ENCODE results near the gene UBE2E2.

The UBE2E2 gene

DNA sequence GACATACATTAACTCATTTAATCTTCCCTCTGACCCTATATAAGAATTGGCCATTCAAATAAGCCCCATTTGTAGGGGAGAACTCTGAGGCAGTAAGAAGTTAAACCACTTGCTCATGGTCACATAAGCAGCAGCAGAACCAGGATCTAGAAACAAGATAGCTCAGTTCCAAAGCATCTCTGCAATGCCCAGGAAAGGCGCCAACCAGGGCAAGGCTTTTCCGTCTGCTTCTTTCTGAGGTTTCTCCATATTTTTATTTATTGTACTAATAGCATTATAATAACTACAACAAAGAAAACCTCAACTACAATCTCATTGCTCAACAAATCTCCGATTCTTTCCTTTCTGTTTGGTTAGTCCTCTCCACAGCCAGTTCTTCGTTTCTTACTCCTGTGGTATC lies 4.3 kb upstream of the UBE2E2 start:
- no peak for DNase-seq

DNA sequence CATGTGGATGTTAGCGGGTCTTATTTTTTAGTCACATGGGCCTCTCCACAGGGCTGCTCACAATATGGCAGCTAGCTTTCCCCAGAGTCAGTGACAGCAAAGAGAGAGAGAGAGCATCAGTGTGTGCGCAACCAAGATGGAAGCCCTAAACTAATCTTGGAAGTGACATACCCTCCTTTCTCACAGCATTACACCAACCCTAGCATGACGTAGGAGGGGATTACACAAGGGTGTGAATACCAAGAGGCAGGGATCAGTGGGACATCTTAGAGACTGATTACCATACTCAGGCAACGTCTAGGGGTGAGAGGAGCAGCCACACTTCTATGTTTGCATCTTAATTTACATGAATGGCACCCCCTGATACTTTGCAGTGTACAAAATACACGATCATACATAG lies 3.5 kb upstream of the UBE2E2 start:
- no peak for DNase-seq

DNA sequence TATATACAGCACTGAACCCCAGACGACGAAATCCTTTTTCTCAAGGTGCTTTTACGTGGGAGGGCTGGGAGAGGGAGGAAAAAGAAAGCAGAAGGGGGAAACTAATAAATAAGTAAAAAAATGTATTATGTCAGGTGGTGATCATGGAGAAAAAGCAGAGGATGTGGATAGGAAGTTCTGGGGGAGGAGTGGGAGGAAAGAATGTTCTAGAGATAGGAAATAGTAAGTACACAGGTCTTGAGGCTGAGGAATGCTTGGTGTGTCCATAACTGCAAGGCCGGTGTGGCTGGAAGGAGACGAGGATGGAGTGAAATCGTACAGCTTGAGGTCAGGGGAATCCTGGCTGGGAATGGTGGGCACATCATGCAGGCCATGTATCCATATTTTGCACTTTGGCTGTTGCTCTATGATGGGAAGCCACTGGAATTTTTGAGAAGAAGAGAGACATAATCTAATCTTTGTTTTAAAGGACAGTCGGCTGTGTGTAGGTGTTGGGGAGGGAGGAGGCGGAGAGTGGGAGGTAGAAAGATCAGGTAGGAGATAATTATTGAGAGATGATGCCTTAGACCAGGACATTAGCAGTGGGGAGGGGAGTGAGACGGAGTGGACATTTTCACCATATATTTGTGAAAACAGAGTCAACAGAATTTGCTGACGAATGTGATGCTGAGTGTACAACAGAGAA lies 1.8 kb upstream of the UBE2E2 start:
- DNase-seq: no peak

DNA sequence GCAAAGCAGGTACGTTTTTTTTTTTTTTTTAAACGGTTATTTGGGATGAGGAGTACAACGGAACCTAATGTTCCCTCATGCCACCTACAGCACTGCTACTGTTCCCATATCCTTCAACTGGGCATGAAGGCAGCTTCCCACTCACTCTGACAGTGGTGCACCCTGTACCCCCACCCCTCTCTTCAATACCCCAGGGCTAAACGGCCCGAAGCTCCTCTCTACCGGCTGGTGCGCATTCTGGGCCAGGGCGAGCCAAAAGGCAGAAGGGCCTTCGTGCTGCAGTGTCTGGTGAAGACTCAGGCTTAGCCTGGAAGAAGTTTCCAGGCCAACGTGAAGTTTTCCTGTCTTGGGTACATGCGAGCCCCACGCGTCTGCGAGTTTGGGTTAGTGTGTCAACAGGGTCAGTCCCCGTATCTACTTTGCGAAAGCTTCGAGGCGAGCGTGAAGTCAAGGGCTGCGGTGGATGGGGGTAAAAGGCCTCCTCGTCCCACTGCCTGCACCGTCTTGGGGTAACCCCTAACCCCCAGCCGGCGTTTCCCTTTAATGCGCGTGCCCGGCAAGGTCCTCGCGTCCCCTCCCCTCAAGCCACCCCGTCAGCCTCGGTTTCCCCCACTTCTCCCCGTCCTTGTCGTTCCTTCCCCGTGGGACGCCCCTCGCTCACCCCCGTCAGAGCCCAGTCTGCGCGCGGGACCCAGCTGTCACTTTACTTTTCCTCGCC lies 765 bp upstream of the UBE2E2 start:
- peak; percentile 21 for DNase-seq

DNA sequence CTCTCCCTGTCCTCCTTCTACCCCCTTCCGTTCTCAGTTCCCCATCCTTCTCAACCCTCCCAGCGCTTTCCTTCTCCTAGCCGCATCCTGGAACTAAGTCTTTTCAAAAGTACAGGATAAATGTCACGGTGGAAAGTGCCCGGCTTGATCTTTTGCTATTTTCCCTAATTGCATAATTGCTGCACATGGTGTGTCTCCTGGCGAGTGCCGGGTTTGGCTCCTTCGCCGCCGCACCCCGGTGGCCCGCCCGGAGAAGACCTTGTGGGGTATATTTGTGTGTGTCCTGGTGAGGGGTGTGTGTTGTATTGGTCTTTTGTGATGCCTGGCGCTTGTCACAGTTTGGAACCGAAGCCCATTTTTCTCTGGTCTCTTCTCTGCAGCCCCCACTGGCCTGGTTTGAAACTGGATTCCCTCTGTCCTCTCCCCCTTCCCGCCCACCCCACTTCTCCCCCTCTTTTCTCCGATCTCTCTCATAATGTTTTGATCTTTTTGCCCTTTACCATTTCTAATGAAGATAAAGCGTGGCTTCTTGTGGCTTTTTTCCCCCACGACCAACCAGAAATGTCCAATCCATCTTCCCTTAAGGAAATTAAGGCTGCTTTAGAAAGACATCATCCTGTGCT lies 692 bp downstream of the UBE2E2 start:
- DNase-seq: no peak

DNA sequence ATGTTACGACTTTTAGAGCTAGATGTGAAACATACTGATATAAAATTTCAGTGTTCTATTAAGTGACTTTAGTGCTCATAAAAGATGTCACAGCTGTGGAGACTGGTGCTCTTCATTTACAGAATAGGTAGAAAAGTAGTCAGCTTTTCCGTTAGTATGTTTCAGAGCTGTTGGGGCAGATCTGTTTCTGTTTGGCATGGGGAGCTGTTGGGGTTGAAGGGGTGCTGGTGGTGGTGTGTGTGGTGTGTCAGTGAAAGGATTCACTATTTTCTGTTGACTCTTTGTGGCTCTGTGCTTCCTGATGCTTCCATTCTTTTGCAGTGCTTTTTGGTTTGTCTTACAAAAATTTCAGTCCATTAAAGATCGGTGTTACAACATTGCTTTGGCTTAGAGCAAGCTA lies 3.2 kb downstream of the UBE2E2 start:
- DNase-seq: no peak

DNA sequence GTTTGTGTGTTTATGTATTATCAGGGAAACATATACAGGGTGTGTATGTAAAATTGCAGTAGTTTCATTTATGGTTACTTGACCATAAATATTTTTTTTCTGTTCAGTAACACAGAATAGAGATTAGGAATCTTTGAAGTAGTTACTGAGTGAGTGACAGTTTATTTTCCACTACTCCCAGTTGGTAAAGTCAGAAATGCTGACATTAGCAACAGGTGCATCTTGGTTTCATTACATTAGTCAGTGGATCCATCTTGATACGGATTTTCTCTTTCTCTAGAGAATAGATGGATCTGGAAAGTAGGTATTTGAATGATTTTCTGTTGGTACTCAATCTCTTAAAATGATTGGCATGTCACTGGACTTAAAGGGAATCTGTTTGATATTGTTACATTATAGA lies 6.0 kb downstream of the UBE2E2 start:
- DNase-seq: no peak

DNA sequence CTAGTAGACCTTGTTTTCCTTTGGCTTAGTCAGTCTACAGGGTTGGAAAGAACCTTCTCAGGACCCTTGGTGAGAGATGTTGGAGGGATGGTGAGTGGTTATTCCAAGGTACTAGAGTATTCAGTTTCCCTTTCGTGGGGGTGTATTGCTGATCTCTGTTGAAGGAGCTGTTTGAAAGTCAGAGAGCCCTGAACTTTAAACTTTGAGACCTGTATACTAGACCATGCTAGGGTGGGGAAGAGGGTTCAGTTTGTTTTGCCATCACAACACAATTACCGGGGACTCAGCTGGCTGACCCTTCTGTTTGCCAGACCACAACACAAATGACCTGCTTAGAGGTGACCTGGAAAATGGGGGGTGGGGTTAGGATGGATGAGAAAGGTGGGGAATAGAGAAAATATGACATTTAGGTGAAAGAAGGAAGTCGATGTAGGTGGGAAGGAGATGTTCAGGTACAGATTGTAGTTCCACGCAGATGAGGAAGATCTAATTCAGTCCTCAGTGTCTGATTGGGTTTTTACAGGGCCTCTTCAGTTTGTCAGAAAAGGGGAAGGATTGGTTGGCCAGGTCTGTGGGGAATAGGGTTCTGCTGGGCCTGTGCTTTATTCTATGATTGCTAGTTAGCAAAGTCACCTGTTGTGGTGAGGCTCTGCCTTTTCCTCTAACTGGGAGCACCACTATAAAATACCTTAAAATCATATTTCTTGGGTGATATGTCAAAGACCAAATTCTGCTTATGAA lies 6.8 kb downstream of the UBE2E2 start:
- DNase-seq: no peak

DNA sequence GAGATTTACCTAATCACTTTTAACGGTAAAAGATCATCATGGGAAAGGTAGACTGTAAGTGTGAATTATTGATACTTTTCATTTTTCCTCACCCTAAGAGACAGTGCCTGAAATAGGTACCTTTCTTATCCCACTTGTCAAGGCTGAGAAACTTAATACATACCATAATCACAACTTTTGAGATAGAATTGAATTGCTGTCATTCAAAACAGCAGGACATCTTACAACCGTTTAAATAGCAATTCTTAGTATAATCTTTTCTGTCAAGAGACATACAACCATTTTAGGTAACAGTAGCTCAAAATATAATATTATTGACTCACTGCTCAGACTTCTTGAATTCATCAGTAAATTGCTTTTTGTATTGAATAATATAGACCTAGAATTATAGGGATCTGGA lies 10.7 kb downstream of the UBE2E2 start:
- DNase-seq: no peak

DNA sequence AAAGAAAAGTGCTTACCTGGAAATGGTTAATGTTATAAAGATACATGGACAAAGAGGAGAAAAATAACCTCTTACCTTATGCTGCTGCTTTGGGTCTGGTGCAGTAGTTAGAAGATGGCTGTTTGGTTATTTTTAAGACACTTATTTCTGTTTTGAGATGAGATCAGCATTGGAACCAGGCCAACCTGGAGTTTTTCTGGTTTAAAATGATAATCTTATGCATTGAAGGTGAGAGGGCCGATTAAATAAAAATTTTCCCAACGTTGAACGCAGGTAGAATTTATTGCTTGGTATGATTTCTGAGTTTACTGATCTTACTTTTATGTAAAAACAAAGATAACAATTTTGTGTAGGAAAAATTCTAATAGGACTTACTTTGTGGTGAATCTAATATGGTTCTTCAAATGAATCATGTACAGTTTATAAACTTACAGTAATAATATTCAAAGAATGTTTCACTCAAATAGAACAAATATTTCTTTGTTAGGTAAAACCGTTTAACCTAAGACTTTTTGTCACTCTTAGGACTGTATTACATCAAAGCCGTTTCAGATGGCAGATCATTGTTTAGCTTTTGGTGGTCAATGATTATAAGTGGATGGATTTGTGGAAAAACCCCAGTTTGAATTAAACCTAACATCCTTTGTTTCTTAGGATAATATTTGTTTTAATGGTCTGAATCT lies 14.9 kb downstream of the UBE2E2 start:
- DNase-seq: no peak

DNA sequence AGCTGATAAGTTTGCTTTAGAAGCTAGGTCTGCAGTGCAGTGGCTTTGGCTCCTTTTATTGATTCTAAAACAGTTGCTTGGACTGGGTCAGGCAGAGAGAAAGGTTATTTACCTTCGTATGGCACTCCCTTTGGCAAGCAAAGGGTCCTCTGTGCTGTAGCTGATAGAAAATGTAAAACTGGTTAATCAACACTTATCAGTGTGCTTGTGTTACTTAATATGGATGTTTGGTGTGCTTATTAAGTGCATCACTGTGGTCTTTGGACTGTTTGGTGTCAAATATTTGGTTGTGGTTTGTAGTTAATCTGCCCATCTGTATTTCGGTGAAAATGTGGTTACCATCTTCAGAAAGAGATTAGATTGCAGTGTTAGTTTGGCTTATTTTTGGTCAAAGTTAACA lies 16.0 kb downstream of the UBE2E2 start:
- peak; percentile 26 for DNase-seq

DNA sequence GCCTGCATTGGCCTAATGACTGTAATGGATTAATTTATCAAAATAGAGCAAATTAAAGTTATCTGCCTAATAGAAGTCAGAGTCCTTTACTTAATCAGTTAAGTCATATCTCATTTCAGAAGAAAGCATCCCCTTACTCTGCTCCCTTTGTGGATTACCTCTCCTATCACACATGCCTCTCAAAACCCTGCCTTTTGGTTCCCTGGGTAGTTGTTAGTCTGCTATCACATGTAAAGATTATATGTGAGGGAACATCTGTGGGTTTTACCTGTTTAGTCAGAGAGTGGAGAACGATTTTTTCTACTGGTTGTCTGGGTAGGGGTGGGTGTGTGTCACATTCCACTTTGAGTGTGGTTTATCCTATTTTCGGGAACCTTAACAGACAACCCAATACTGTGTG lies 16.4 kb downstream of the UBE2E2 start:
- no peak for DNase-seq

DNA sequence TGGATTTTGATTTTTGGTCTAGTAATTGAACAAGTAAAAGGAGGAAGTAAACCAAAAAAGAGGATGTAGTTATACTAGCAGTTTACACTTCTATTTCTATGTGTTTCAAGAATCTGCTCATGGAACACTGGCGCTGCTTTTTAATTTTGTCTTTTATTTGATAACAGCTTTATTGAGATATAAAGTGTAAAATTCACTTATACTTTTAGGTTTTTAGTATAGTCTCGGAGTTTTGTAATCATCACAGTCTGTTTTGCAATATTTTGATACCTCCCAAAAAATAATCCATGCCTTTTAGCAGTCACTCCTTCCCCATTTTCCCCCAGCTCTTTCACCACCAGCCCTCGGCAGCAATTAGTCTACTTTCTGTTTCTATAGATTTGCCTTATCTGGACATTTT lies 18.0 kb downstream of the UBE2E2 start:
- no peak for DNase-seq

DNA sequence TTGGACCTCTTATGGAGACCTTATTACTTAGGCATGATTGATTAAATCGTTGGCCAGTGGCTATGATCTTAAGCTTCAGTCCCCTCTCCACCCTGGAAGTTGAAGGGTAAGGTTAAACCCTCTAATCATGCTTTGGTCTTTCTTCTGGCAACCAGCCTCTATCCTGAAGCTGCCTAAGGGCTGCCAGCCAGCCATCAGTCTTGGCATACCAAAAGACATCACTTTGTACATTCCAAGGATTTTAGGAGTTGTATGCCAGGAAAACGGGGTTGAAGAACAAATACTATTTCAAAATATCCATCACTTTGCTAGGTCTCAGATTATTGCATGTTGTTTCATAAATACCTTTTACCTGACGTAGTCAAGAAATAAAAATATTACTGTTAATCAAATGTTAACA lies 28.9 kb downstream of the UBE2E2 start:
- DNase-seq: no peak

DNA sequence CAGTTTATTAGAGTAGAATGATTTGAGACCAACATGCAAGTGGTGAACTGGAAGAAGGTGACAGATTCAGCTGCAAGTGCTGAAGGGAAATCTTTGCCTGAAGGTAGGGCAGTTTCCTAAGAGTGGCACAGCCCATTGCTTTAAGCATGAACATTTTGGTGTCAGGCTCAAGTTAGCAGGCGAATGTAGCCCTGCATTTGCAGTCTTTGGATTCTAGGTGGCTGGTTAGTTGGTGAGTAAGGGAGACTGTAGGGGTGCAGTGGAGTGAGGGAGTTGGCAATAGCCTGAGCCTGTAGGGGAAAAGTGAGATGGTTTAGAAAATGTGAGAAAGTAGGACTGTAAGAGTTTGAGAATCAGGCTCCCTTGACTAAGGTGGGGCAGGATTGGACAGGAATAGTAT lies 29.7 kb downstream of the UBE2E2 start:
- no peak for DNase-seq

DNA sequence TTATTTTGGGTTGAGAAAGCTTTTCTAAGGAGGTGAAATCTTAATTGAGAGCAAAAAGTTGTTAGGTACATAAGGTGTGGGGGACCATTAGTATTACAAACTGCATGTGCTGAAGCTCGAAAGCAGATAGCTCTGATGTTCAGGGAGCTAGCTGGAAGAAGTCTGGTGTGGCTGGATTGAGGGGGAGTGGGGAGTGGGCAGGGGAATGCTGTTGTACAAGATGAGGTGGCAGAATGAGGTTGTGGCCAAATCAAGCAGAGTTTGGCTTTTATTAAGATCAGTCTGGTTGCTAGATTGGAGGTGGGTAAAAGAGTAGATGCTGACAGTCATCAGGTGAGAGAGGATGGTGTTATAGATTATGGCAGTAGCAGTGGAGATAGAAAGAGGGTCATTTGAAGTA lies 32.1 kb downstream of the UBE2E2 start:
- DNase-seq: no peak

DNA sequence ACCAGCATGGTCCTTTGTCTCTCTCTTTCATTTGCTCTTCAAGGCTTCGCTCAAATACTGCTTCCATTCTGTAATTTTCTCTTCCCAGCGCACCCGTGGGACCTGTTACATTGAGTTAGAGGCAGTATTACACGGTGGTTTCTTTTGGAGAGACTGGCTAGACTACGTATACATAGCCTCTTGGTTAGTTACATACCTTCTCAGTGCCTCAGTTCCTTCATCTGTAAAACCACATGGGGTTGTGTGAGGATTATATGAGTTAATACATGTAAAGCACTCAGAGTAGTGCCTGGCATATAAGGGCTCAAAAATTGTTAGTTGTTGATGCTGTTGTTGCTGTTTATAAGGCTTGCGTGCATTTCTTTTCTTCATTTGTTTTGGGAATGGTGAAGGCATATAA lies 33.8 kb downstream of the UBE2E2 start:
- DNase-seq: no peak

DNA sequence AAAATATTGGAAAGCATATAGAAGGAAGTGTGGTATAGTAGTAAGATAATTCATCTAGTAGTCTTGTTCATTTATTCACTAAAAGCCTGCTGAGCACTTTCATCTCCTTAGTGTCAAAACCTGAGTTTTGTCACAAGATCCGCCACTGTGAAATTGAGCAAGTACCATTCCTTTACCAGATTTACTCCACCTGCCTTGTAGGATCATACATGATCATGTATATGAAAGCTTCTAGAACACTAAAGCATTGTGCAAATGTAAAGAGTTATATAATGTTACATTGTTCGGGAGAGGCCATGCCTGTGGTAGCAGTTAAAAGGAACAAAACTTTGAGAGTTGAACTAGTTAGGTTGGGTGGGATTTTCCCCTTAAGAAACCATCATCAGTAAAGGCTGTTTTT lies 35.0 kb downstream of the UBE2E2 start:
- DNase-seq: no peak

DNA sequence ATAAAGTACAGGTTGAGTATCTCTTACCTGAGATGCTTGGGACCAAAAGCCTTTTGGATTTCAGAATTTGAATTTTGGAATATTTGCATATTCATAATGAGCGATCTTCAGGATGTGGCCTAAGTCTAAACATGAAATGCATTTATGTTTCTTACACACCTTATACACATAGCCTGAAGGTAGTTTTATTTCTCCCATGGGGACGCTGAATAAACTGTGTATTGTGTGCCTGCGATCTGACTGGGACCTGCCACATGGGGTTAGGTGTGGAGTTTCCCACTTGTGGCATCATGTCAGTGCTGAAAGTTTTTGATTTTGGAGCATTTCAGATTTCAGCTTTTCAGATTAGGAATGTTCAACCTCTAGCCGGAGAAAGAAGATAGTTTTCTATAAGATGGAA lies 35.5 kb downstream of the UBE2E2 start:
- DNase-seq: no peak

DNA sequence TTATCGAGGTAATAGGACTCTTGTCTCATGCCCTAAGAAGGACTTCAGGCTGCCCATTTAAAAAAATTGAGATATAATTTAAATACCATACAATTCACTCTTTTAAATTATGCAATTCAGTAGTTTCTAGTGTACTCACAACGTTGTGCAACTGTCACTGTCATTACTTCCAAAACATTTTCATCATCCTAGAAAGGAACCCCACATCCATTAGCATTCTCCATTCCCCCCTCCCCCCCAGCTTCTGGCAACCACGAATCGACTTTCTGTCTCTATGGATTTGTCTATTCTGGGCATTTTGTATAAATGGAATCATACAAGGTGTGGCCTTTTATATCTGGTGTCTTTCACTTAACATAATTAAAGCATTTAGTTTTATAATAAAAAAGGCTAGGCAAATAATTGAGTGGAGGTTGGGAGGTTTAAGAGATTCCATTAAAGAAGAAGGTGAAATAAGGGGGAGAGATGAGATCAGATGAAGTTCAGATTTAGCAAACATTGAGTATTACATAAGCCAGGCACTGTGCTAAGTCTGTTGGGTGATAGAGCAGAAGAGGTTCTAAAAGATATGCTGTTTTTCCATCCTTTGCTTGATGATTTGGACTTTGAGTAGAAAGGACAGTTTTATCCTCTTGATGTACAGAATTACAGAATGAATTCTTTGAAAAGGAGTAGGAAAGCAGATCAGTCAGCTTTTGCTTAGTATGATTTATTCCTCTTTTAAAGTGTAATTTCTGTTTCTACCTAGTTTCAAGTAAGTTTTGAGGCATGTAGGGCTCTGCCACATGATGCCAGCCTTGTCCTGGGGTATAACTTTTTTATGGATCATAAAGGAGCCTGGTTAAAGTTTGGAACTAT lies 36.3 kb downstream of the UBE2E2 start:
- no peak for DNase-seq

DNA sequence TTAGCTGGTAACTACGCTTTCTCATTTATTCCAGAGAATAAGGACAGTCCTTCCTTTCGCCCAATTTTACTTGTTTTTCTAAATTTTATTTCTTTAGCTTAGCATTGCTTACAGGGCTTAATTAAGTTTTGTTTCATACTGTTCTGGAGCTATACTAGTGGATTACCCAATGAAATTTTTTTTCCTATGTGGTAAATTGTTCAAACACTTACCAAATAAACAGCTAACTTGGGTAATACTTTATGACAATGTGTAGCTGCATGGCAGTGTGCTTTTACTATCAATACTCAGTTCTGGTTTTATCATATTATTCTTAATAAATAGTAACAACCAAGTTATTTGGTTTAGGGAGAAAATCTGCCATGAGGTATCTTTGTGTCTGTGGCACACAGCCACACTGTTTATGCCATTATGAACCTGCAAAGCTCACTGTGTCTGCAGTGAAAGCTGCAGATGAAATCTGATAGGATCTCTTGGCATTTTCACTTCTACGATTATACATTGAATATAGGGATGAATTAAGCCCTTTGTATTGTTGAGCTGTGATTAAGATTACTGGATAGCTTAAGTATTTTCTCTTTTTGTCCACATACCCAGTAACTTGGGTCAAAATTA lies 37.2 kb downstream of the UBE2E2 start:
- no peak for DNase-seq

DNA sequence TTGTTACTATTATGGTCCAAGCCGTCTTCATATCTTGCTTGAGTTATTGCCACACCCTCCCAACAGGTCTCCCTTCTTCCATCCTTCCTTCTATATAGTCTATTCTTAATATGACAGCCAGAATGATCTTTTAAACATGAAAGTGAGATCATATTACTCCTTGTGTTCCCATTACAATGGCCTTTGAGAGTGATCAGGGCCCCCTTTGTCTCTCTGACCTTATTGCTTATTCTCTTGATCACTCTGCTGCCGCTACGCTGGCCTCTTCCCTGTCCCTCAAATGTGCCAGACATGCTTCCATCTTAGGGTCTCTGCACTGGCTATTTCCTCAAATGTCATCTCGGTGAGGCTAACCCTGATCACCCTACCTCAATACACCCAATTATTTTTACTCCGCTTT lies 38.1 kb downstream of the UBE2E2 start:
- no peak for DNase-seq
